Sigmoid colon (tissue), 7 donors: ENCODE measurements around the gene WHAMM. TPM values are rescaled to one million over a fixed set of nuclear protein-coding genes. Genes with fewer than 3 reads are reported as not detected.

ENCODE experiments used
- DNase-seq: peaks from one replicate; pipeline ENCODE4 v3.0.0-alpha.2; 2019
- H3K27ac ChIP-seq, 4 donors: fragments of 200-600 bp; sonication (generic); one replicate each; pipeline ENCODE4 v1.5.1; 2016 to 2019; ENCODE audit warnings: mild to moderate bottlenecking in 1 of 4
- H3K27me3 ChIP-seq, 3 donors: fragments of 200-600 bp; sonication (generic); one replicate each; pipeline ENCODE4 v1.5.1; 2019; ENCODE audit warnings: mild to moderate bottlenecking in 1 of 3
- H3K36me3 ChIP-seq, 4 donors: fragments of 200-600 bp; sonication (generic); one replicate each; pipeline ENCODE4 v1.5.1; 2016 to 2019
- H3K4me1 ChIP-seq, 4 donors: fragments of 200-600 bp; sonication (generic); one replicate each; pipeline ENCODE4 v1.5.1; 2017 to 2019
- H3K4me3 ChIP-seq, 4 donors: fragments of 200-600 bp; sonication (generic); one replicate each; pipeline ENCODE4 v1.5.1; 2017 to 2019; ENCODE audit warnings: mild to moderate bottlenecking in 2 of 4, moderate library complexity in 1 of 4
- H3K9me3 ChIP-seq, 4 donors: fragments of 200-600 bp in 3 of 4; sonication (generic) in 3 of 4; one replicate each; pipeline versions ENCODE4 v1.5.1 to v1.6.1; 2013 to 2019
- CTCF ChIP-seq, 4 experiments: fragments of 450-650 bp in 3 of 4; fragments of 200-600 bp in 1 of 4; IDR thresholded peaks; one replicate each; pipeline ENCODE4 v1.5.1; 2016 to 2019; ENCODE audit warnings: antibody characterized with exemption in 4 of 4, mild to moderate bottlenecking in 3 of 4, moderate library complexity in 2 of 4
- EP300 ChIP-seq, 4 donors: sonication (generic); formaldehyde crosslinking; IDR thresholded peaks; one replicate each; pipeline ENCODE4 v1.6.1; 2017; ENCODE audit warnings: antibody characterized with exemption in 4 of 4
- POLR2A ChIP-seq, 2 donors: fragments of 450-650 bp; IDR thresholded peaks; one replicate each; pipeline ENCODE4 v1.6.1; 2016; ENCODE audit warnings: antibody characterized with exemption in 2 of 2, mild to moderate bottlenecking in 2 of 2, moderate library complexity in 2 of 2
- POLR2AphosphoS5 ChIP-seq, 4 donors: sonication (generic); formaldehyde crosslinking; IDR thresholded peaks; one replicate each; pipeline ENCODE4 v1.6.1; 2017; ENCODE audit warnings: antibody characterized with exemption in 4 of 4
- WGBS, 2 donors: extraction: QIAGEN DNeasy Blood & Tissue Kit; methylation state at CpG; one replicate each; pipeline ENCODE4 v1.1.7; 2013; 5-methylcytosine and 5-hydroxymethylcytosine counted together
- intact Hi-C: fragments of 100-400 bp; cut with DNase I; formaldehyde crosslinking; loops from one replicate; pipeline ENCODE4 v1.15.1; 2023
- polyA plus RNA-seq, 3 donors: library from polyadenylated mRNA; stranded (reverse); fragments of 200-250 nt; gene quantifications; one replicate each; pipeline ENCODE4 v1.2.3, GENCODE V29; 2013
- total RNA-seq, 4 donors: library from RNA; depleted of rRNA; stranded (reverse); fragments of >200 nt; gene quantifications; one replicate each; pipeline ENCODE4 v1.1.0, GENCODE V29; 2016
- donor health status: healthy with polysubstance abuse.
- donor health status: Bipolar disorder and iron deficiency.
- donor health status: healthy.

The WHAMM gene
- total and polyA plus RNA-seq, 7 donors = 4.4 to 10.5 (median 7.6) TPM

- 66 to 74% methylated on average over 7 of the region's 7 CpGs for WGBS, 2 donors
- Histone ChIP-seq H3K27me3 (no peaks in the 10 kb centered on the region), H3K27ac (no peak overlapping the region), H3K4me1 (peaks cover 0 to 15% (median 7%) of the 10 kb centered on the region in 4 donors), H3K9me3 (peaks cover 0 to 3% (median 0%) of the 10 kb centered on the region in 4 donors), H3K4me3 (no peak overlapping the region), H3K36me3 (peaks cover 0 to 4% (median 0%) of the 10 kb centered on the region in 4 donors)
- TF ChIP-seq CTCF (IDR thresholded peaks at IDR 0.05) = no peak
- no peak for TF ChIP-seq POLR2AphosphoS5 (IDR thresholded peaks at IDR 0.05)
- no peak for TF ChIP-seq EP300 (IDR thresholded peaks at IDR 0.05)
- TF ChIP-seq POLR2A (IDR thresholded peaks at IDR 0.05) = no peak
- no peak for DNase-seq
- intact Hi-C loops = loop anchor here (5.0 kb wide), 3 partner anchors 142 to 362 kb away; partner anchors contain the start of genes HDGFL3 and RAMAC
Measured at GRCh38 chr15:82845686-82846085, 36.3 kb downstream of the WHAMM start.

- TF ChIP-seq POLR2A (IDR thresholded peaks at IDR 0.05) = no peak
- no peak for TF ChIP-seq POLR2AphosphoS5 (IDR thresholded peaks at IDR 0.05)
- no peak for TF ChIP-seq EP300 (IDR thresholded peaks at IDR 0.05)
- TF ChIP-seq CTCF (IDR thresholded peaks at IDR 0.05) = no peak
- 75 to 84% methylated on average over 4 of the region's 4 CpGs for WGBS, 2 donors
- Histone ChIP-seq H3K4me1 (peaks cover 0 to 15% (median 7%) of the 10 kb centered on the region in 4 donors), H3K9me3 (peaks cover 0 to 3% (median 0%) of the 10 kb centered on the region in 4 donors), H3K36me3 (peaks cover 0 to 4% (median 0%) of the 10 kb centered on the region in 4 donors), H3K4me3 (no peak overlapping the region), H3K27ac (no peak overlapping the region), H3K27me3 (no peaks in the 10 kb centered on the region)
- intact Hi-C loops = loop anchor here (5.0 kb wide), 3 partner anchors 141 to 361 kb away; partner anchors contain the start of genes HDGFL3 and RAMAC
- DNase-seq = no peak
Measured at GRCh38 chr15:82846621-82847020, 37.2 kb downstream of the WHAMM start.

GRCh38 chr15:82847703-82848102, 38.3 kb downstream of the WHAMM start:
- no peaks in the 10 kb centered on the region for H3K27me3 ChIP-seq
- H3K27ac ChIP-seq = no peak overlapping the region
- no peak for DNase-seq
- H3K36me3 ChIP-seq = peaks cover 0 to 2% (median 0%) of the 10 kb centered on the region in 4 donors
- 77 to 82% methylated on average over 8 of the region's 8 CpGs for WGBS, 2 donors
- TF ChIP-seq POLR2A (IDR thresholded peaks at IDR 0.05) = no peak
- H3K4me1 ChIP-seq = peaks cover 0 to 15% (median 7%) of the 10 kb centered on the region in 4 donors
- peaks cover 0 to 3% (median 0%) of the 10 kb centered on the region in 4 donors for H3K9me3 ChIP-seq
- intact Hi-C loops = loop anchor here (5.0 kb wide), 3 partner anchors 140 to 360 kb away; partner anchors contain the start of genes HDGFL3 and RAMAC
- H3K4me3 ChIP-seq = no peak overlapping the region

GRCh38 chr15:82848241-82848993, 39.0 kb downstream of the WHAMM start:
- Histone ChIP-seq H3K27me3 (no peaks in the 10 kb centered on the region), H3K9me3 (peaks cover 0 to 3% (median 0%) of the 10 kb centered on the region in 4 donors), H3K4me1 (peaks cover 0 to 15% (median 7%) of the 10 kb centered on the region in 4 donors), H3K27ac (no peak overlapping the region), H3K4me3 (no peak overlapping the region), H3K36me3 (no peaks in the 10 kb centered on the region)
- WGBS, 2 donors = 75 to 79% methylated on average over 9 of the region's 9 CpGs
- intact Hi-C loops = loop anchor here (5.0 kb wide), 3 partner anchors 139 to 359 kb away; partner anchors contain the start of genes HDGFL3 and RAMAC
- DNase-seq = no peak
- no peak for TF ChIP-seq CTCF (IDR thresholded peaks at IDR 0.05)
- no peak for TF ChIP-seq POLR2AphosphoS5 (IDR thresholded peaks at IDR 0.05)
- TF ChIP-seq POLR2A (IDR thresholded peaks at IDR 0.05) = no peak
- TF ChIP-seq EP300 (IDR thresholded peaks at IDR 0.05) = no peak
